Globus pallidus (tissue), 1 donor: ENCODE results near the gene EPHA2.
A peak's percentile ranks its signal among the peaks of the same experiment; 100 is the strongest.
"Not testable (repeated sequence)": the region's sequence is repeated elsewhere in the genome, so short reads cannot be mapped to it uniquely, and the experiment has no call there.

Experiments used
- DNase-seq: peaks from one replicate; pipeline ENCODE4 v3.0.0-alpha.2; 2015; ENCODE audit warnings: low spot score

Gene EPHA2

GRCh38 chr1:16183765-16184556 is 28.1 kb upstream of the EPHA2 start:
- no peak for DNase-seq

GRCh38 chr1:16183179-16183578 is 27.3 kb upstream of the EPHA2 start:
- no peak for DNase-seq

GRCh38 chr1:16181887-16182719 is 26.2 kb upstream of the EPHA2 start:
- no peak for DNase-seq

DNA sequence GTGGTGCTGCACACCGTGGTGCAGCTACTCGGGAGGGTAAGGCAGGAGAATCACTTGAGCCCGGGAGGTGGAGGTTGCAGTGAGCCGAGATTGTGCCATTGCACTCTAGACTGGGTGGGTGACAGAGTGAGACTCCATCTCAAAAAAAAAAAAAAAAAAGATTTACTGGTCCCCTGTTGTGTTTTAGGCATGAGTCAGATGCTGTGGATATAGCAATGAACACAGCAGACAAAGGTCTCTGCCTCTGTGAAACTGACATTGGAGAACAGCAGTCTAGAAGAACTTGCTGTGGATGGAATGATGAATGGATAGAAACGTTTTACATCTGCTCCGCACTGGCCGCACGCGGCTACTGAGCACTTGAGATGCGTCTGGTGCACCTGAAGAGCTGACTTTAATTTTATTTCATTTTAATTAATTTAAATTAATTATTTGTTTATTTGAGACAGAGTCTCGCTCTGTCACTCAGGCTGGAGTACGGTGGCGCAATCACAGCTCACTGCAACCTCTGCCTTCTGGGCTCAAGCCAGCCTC is 24.5 kb upstream of the EPHA2 start:
- no peak for DNase-seq

GRCh38 chr1:16178596-16179497 is 23.0 kb upstream of the EPHA2 start:
- no peak for DNase-seq

DNA sequence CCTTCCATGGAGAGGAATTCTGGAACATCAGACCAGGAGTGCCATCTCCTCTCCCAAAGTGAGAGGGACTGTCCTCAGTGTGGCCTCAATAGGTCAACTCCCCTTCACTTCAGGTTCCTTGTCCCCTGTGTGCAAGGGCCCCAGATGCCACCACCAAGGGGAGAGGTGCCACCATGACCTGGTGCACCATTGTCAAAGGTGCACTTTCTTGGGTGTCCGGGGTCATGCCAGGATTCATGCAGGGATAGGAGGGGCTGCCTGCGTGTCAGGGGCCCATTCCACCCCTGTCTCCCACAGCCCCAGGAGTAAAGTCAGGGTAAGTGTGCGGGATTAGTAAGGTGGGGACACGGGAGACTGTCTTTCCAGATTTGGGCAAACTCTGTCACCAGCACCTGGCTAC is 21.4 kb upstream of the EPHA2 start:
- no peak for DNase-seq

DNA sequence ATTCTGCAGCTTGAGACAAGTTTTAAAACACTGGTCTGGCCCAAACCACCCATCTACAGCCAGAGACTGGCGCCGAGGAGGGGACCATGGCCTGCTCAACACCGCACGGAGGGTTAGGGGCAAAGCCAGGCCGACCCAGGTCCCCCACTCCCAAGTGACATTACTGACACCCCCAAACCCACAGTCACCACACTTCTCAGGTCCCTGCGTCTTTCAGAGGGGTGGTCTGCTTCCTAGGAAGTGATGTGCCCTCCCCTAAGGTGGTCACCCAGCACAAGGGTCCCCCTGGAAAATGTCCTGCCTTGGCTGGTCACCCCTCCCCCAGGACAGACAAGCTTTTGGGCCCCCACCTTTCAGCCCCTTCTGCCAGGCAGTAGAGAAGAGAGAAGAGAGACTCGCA is 20.8 kb upstream of the EPHA2 start:
- DNase-seq: no peak

DNA sequence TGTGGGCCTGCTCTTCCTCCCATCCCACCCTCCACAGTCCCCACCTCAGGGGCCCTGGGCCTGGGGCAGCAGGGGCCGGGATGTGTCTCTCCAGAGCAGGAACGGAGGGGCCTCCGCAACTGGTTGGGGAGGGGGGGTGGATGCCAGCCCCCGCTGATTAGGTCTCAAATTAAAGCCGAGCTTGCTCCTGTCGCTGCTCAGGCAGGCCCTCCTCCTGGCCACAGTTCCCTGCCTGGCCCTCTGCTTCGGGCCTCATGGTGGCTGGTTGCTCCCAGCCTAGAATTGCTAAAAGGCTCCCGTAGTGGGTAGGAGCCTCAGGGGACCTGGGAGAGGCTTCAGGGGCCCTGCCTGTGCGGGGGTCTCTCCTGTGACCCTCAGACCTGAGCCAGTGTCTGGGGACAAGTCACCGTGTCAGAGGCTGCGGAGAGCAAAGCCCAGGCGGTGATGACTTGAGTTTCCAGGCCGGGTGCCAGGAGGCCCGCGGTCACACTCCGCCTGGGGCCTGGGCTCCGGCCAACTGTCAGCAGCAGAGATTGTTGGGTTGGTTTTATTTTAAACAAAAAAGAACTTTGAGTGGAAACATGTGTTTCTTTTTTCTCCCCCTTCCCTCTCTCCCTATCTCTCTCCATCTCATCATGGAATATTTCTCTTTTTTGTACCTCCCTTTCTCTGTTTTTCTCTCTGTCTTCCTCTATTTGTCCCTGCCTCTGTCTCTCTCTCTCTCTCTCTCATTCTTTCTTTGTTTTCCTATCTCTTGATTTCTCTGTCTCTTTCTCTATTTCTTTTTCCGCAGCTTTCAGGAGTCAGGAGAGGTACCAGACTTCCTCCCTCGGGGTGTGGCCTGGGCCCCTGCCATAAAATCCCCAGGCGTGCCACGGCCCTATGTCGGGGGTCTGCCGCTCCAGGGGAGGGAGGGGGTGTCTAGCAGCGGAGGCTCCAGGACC is 20.0 kb upstream of the EPHA2 start:
- DNase-seq: peak; percentile 73

DNA sequence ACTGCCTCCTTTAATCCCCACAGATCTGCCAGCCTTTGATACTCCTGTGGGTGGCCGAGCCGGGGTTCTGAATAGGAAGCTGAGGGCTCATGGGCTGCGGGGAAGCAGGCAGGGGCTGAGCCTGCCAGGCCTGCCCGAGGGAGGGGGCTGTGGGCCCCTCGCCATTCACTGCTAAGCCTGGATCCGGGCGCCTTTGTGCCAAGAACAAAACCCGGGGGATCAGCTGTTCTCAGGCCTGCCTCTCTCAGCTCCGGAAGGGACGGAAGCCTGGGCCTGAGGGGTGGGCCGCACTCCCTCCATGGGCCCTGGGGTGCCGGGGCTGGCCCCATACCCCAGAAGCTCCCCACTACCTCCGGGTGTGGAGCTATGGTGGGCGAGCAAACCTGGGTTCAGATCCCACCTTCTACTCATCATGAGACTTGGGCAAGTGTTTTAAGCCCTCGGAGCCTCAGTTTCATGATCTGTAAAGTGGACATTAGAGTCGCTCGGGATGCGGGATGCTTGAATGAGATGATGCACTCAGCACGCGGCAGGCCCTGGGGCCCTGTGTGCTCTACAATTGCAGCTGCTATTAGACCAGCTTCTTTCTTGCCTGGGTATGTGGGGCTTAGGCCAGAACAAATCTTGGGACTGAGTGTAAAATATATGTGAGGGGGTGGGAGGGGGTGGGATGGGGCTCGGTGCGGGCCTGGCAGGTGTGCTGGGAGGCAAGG is 19.2 kb upstream of the EPHA2 start:
- no peak for DNase-seq

DNA sequence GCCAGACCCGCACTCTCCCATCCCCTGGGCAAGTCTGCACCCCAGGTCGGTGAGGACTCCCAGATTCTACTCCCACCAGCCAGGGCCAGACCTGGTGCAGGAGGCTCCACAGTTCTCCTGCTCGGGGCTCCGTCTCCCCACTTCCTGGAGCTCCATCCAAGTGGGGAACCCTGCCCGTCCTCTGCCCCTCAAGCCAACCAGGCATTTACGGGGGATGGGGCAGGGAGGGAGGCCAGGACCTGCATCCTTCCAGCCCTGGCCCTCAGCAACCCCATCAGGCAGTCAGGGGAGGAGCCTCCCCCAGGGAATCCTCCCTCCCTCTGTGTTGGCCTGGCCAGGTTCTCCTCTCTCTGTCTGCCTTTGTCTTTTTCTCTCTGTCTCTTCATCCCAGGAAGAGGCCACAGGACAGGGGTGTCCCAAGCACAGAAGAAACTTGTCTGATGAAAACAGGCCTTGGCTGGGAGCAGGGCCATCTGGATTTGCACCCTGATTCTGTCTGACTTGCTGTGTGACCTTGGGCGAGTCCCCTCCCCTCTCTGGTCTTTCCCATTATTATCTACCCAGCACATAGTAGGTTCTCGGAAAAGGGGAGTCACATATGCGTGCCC is 18.5 kb upstream of the EPHA2 start:
- no peak for DNase-seq

- DNase-seq: no peak
Observed at GRCh38 chr1:16173447-16174260, 17.8 kb upstream of the EPHA2 start.

DNA sequence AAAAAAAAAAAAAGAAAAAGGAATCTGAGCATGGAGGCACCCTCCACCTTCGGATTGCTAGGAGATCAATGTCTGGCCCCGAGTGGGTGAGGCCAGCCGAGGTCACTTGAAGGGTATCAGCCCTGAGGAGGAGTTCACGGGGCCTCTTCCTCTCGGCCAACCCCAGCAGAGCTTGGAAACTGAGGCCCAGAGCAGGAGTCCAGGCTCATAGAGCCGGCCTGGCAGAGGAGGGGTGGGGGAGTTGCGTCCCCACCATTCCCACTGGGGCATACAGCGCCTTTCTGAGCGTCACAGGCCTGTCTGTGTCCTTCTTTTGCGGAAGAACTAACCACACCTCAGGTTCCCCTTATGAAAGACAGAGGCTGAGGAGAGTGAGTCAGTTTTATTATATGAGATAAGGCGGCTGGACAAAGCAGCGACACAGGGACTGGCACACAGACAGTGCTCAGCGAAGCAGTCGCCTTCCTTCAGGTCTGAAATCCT is 17.1 kb upstream of the EPHA2 start:
- DNase-seq: no peak

DNA sequence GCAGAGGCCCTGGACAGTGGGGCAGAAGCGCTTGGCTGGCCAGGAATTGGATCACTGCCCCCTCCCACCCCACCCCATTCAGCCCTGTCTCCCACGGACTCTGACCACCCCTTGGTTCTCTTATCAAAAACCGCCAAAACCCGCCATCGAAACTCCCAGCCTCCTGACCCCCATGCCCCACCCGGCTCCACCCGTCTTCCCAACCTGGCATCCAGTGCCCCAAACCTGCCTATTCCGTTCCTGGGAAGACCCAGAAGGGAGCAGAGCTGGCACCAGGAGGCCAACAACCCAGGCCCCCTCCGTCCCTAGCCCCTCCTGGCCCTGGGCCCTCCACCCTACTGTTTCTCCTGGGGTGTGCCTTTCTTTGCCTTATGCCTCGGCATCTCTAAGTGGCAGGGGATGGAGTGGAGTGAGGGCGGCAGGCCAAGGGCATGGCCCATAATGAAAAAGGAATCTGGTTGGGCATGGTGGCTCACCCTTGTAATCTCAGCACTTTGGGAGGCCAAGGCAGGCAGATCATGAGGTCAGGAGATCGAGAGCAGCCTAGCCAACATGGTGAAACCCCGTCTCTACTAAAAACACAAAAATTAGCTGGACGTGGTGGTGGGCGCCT is 16.5 kb upstream of the EPHA2 start:
- DNase-seq: no peak

DNA sequence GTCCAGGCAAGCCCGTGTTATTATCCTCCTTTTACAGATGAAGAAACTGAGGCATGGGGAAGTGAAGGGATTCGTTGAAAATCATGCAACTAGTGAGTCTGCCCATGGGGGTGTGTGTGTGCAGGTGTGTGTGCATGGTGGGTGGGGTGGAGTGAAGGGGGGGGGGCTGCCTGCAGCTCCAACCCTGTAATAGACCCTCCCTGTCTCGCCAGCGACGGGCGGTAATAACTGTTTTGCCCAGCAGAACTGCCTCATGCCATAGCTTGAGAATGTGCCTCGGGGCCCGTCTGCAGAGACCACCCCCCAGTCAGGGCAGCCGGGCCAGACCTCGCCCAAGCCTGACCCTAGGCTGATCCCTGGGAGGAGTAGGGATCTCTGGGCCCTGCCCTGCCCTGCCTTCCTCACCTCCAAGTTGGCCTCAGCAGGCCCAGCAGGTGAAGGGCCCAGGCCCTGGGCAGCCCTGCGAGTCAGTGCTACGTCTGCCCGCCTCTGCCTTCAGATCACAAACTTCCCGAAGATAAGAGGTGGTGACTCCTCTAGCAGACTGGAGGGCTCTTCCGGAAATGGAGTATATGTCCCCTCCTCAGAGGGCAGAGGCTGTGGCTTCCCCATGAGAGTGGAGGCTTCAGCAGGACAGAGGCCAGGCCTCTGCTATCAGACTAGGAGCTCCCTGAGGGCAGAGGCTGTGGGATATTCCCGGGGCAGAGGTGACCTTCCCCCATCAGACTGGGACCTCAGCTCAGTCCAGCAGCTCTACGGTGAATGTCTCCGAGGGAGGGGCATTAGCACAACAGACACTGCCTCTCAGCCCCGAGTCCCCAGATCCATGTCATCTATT is 15.7 kb upstream of the EPHA2 start:
- no peak for DNase-seq

DNA sequence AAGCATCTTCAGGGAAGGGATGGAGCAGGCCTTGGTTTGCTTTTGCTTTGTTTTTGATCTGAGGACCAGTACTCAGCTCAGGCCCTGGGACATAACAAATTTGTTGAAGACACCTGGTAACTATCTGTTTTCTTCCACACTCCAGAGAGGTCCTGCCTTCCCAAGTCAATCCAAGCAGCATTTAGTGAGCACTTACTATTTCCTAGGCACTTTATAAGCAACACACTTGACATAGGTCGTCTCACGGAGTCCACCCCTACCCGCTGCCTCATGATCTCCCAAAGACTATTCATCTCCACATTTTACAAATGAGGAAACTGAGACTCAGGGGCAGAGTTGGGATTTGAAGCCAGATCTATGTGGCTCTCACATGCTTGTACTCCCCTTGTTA is 14.4 kb upstream of the EPHA2 start:
- no peak for DNase-seq

DNA sequence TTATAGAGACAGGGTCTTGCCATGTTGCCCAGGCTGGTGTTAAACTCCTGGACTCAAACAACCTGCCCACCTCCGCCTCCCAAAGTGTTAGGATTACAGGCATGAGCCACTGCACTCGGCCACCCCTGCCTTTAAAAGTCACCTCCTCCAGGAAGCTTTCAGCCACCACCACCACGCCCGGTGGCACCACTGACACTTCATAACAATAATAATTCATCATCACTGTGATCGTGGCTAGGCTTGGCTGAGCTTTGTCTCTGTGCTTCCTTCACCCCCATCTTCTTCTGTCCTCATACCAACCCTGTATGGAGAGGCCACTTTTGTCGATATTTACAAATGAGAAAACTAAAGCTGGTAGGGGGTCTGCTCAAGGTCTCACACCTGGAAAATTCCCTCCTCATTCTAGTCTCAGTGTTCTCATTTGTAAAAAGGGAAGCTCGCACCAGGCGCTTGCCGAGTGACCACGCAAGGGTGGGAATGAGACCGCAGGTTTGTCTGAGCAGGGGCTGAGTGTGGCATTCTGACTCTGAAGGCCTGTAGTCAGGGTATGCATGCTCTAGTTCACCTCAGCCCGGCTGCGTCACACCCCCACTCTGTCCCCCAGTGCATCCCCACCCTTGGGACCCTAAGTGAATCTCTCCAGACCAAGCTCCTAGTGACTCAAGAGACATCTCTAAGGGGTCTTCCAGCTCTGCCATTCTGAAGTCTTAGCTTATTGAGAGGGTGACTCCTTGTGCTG is 12.9 kb upstream of the EPHA2 start:
- DNase-seq: no peak

DNA sequence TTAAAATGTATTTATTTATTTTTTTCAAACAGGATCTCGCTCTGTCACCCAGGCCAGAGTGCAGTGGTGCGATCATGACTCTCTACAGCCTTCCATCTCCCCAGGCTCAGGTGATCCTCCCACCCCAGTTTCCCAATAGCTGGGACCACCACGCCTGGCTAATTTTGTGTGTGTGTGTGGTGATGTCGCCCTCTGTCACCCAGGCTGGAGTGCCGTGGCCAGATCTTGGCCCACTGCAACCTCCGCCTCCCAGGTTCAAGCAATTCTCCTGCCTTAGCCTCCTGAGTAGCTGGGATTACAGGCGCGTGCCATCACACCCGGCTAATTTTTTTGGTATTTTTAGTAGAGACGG is 12.3 kb upstream of the EPHA2 start:
- not testable (repeated sequence) for DNase-seq
